C4-2B (cell line): ENCODE results near the gene DNAJC15.

Experiments used
- H3K27ac ChIP-seq: fragments of 450-650 bp; 2 replicates; pipeline ENCODE4 v1.5.1; 2017
- ZFX ChIP-seq: fragments of 450-650 bp; IDR thresholded peaks from 2 replicates; pipeline ENCODE4 v1.6.1; 2017
- TF ChIP-seq, protein P1 (sequence below): fragments of 450-650 bp; conservative IDR thresholded peaks from 2 replicates; pipeline ENCODE4 v1.5.1; 2017; ENCODE audit warnings: mild to moderate bottlenecking

Gene DNAJC15

DNA sequence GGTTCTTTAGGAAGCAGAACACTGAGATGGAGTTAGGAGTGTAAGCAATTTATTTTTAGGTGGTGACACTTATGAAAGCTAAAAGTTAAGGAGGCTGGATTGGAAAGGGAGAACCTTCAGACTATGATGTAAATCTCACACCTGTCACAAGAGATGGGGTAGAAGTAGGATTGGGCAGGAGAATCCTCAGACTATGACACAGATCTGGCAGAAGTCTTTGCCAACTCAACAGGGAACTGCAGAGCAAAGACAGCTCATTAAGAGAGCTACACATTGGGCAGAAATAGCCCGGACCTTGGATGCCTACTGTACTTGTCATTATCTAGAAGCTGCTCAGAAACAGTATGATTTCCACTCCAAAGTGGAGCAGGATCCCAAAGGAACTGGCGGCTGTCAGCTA lies 134.4 kb downstream of the DNAJC15 start:
- H3K27ac ChIP-seq = no peak overlapping the region
- TF ChIP-seq, protein P1, sequence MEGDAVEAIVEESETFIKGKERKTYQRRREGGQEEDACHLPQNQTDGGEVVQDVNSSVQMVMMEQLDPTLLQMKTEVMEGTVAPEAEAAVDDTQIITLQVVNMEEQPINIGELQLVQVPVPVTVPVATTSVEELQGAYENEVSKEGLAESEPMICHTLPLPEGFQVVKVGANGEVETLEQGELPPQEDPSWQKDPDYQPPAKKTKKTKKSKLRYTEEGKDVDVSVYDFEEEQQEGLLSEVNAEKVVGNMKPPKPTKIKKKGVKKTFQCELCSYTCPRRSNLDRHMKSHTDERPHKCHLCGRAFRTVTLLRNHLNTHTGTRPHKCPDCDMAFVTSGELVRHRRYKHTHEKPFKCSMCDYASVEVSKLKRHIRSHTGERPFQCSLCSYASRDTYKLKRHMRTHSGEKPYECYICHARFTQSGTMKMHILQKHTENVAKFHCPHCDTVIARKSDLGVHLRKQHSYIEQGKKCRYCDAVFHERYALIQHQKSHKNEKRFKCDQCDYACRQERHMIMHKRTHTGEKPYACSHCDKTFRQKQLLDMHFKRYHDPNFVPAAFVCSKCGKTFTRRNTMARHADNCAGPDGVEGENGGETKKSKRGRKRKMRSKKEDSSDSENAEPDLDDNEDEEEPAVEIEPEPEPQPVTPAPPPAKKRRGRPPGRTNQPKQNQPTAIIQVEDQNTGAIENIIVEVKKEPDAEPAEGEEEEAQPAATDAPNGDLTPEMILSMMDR = no peak
- TF ChIP-seq ZFX = no peak

DNA sequence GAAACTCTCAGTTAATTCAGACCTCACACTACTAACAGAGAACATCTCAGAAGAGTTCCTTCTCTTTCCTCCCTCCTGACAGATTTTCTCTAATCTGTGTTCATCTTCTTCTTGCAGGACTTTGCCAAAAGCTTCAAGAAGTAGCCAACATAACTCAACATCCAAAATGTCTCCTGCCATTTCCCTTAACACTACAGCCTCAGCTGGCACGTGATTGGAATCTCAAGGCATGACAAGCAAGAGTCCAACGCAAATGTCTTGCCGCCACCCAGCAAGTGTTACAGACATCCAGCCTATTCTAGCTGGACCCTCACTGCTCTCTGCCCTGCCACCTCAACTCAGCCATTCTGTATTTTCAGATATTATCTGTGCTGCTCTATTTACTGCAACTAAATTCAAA lies 135.1 kb downstream of the DNAJC15 start:
- TF ChIP-seq ZFX = no peak
- TF ChIP-seq, protein P1 = no peak

DNA sequence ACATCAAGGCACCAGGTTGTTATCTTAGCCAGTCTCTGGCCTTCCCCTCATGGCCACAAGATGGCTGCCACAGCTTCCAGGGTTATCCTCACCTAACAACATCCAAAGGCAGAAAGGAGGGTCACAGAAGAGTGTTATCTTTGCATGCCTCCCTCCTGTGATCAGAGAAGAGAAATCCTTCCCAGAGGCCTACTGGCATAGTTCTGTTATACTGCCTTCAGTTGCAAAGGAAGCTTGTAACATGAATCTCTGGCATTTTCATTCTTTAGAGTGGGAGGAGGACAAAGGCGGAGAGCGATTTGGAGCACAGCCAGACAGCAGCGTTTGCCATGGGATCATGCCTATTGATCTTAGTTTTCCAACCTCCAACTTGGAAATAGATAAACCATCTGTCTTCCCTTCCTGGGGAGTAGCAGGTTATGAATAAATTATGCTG lies 135.7 kb downstream of the DNAJC15 start:
- no peak overlapping the region for H3K27ac ChIP-seq
- TF ChIP-seq ZFX = no peak
- TF ChIP-seq, protein P1 = peak; percentile 19

More for the DNA sequence above, 135.1 kb downstream of the DNAJC15 start:
- H3K27ac ChIP-seq = no peak overlapping the region
